ENCODE data around the gene UBE2M. TPM values are rescaled to one million over a fixed set of nuclear protein-coding genes. Genes with fewer than 3 reads are reported as not detected.
A peak's percentile ranks its signal among the peaks of the same experiment; 100 is the strongest.

The UBE2M gene
- total and polyA plus RNA-seq, 2 experiments from 2014 or later, result 27.6 to 64.5 TPM

DNA sequence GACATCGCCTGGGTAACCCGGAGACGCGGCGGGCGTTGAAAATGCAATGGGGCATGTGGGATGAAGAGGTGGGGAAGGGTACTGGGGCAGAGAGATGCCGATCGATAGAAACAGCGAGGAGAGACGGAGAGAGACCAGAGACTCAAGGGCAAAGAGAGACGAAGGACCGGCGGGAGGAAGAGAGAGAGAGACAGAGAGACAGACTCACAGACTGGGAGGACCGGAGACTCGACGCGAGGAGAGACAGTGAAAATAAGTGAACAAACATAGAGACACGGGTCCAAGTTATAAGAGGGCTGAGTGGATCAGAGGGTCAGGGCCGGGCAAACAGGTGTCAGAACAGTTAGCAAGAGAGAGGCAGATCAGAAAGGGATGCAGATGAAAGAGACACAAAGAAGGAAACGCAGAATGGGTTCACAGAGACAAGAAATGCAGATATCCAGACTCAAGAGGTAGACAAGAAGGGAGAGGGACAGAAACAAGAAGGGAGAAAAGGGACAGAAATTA, 15.3 kb upstream of the UBE2M start:
- peak overlapping the region; percentile 16; the same call in 1 of the 2 replicates for H3K27ac ChIP-seq (ENCODE audit: low read depth)
- TF ChIP-seq STAT1 (IDR thresholded peaks at IDR 0.05; ENCODE audit: unreplicated experiment) (no peak), NANOG (IDR thresholded peaks at IDR 0.05; ENCODE audit: borderline replicate concordance) (no peak), CREB1 (CRISPR knock-in tag; IDR thresholded peaks at IDR 0.05; ENCODE audit: low read depth) (no peak), ZNF114 (CRISPR knock-in tag; IDR thresholded peaks at IDR 0.05) (no peak), CTCF (conservative IDR thresholded peaks at IDR 0.05; ENCODE audit: low read depth in 2 of 2) (no peak), JUNB (IDR thresholded peaks at IDR 0.05; ENCODE audit: unreplicated experiment) (no peak), EZH2phosphoT487 (IDR thresholded peaks at IDR 0.05; ENCODE audit: unreplicated experiment) (no peak), EZH2 (IDR thresholded peaks at IDR 0.05; ENCODE audit: low read depth, unreplicated experiment) (no peak), REST (IDR thresholded peaks at IDR 0.05; ENCODE audit: unreplicated experiment) (no peak), ZNF462 (CRISPR knock-in tag; IDR thresholded peaks at IDR 0.05) (no peak), ZNF331 (CRISPR knock-in tag; IDR thresholded peaks at IDR 0.05; ENCODE audit: low read depth) (no peak), POLR2AphosphoS5 (IDR thresholded peaks at IDR 0.05; ENCODE audit: low read depth) (no peak)
- TF ChIP-seq, protein P1, sequence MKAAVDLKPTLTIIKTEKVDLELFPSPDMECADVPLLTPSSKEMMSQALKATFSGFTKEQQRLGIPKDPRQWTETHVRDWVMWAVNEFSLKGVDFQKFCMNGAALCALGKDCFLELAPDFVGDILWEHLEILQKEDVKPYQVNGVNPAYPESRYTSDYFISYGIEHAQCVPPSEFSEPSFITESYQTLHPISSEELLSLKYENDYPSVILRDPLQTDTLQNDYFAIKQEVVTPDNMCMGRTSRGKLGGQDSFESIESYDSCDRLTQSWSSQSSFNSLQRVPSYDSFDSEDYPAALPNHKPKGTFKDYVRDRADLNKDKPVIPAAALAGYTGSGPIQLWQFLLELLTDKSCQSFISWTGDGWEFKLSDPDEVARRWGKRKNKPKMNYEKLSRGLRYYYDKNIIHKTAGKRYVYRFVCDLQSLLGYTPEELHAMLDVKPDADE (IDR thresholded peaks at IDR 0.05), result no peak
- no peaks in the 10 kb centered on the region for H3K27me3 ChIP-seq (ENCODE audit: insufficient read depth)
- H3K9me2 ChIP-seq (ENCODE audit: insufficient read depth), result no peaks in the 10 kb centered on the region
- H4K20me1 ChIP-seq (replicated peaks; ENCODE audit: insufficient read depth), result 0 out of 2 replicates have a peak, but pooled peaks cover 3% of the 10 kb centered on the region
- DNase-seq (ENCODE audit: low spot score) (no peak), ATAC-seq (no peak)
- Mint-ChIP-seq H3K36me3 (ENCODE audit: low read depth) (peaks cover 16% of the 10 kb centered on the region), H3K4me1 (peaks cover 17% of the 10 kb centered on the region), H3K9me3 (no peaks in the 10 kb centered on the region; the same call in 2 of the 3 replicates), H3K27ac (peak overlapping the region; percentile 100), H3K27me3 (ENCODE audit: insufficient read depth, low read depth, poor library complexity) (peaks cover 14% of the 10 kb centered on the region), H3K4me3 (peak overlapping the region; percentile 95)
- H2AFZ ChIP-seq, result peak overlapping the region; percentile 52
- peak overlapping the region; percentile 81 for H3K4me2 ChIP-seq
- H3K4me1 ChIP-seq (ENCODE audit: insufficient read depth), result peaks cover 12% of the 10 kb centered on the region
- peak overlapping the region; percentile 63 for H3K4me3 ChIP-seq
- H3K36me3 ChIP-seq (ENCODE audit: insufficient read depth), result no peaks in the 10 kb centered on the region
- peaks cover 12% of the 10 kb centered on the region; the same call in 1 of the 2 replicates for H3K79me2 ChIP-seq (replicated peaks; ENCODE audit: insufficient read depth)
- peaks cover 11% of the 10 kb centered on the region for H3F3A ChIP-seq (replicated peaks; ENCODE audit: low read depth)

Data from GM23338 (cell line).